ENCODE measurements around the gene POU4F1.

DNA sequence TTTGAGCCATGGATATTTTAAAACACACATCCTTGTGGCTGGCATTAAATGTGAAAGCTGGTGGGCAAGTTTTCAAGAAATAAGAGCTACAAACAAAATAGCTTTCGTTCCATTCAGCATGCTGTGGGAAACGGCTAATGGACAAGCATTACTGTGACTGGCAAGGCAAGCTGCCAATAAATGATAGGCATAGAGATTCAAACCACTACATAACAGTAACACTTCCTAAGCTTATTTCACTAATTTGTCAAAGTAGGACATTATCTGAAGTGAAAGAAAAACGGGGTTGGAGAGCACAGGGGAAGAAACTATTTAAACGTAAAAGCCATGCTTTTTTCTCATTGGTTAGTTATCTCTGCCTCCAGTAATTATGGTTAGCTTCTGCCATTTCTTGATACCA, 29.6 kb upstream of the POU4F1 start:
- TF ChIP-seq EP300 (IDR thresholded peaks at IDR 0.05) (no peak), POLR2A (IDR thresholded peaks at IDR 0.05; ENCODE audit: low read depth) (no peak)
- TF ChIP-seq, protein P1, sequence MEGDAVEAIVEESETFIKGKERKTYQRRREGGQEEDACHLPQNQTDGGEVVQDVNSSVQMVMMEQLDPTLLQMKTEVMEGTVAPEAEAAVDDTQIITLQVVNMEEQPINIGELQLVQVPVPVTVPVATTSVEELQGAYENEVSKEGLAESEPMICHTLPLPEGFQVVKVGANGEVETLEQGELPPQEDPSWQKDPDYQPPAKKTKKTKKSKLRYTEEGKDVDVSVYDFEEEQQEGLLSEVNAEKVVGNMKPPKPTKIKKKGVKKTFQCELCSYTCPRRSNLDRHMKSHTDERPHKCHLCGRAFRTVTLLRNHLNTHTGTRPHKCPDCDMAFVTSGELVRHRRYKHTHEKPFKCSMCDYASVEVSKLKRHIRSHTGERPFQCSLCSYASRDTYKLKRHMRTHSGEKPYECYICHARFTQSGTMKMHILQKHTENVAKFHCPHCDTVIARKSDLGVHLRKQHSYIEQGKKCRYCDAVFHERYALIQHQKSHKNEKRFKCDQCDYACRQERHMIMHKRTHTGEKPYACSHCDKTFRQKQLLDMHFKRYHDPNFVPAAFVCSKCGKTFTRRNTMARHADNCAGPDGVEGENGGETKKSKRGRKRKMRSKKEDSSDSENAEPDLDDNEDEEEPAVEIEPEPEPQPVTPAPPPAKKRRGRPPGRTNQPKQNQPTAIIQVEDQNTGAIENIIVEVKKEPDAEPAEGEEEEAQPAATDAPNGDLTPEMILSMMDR (IDR thresholded peaks at IDR 0.05), result no peak
